Prostate gland (tissue), 2 donors: ENCODE results near the gene CACNA1E.

Experiments
- CTCF ChIP-seq, 4 experiments: fragments of 200-600 bp in 2 of 4; fragments of 450-650 bp in 2 of 4; sonication (generic) in 2 of 4; IDR thresholded peaks; 1 replicate in 3 of 4; 2 replicates in 1 of 4; pipeline ENCODE4 v1.5.1; 2016 to 2019; ENCODE audit warnings: antibody characterized with exemption in 4 of 4, mild to moderate bottlenecking in 2 of 4, moderate library complexity in 2 of 4
- POLR2AphosphoS5 ChIP-seq: sonication (generic); formaldehyde crosslinking; IDR thresholded peaks from one replicate; pipeline ENCODE4 v1.6.1; 2017; ENCODE audit warnings: antibody characterized with exemption

GRCh38 chr1:181623850-181624249, 140.5 kb downstream of the CACNA1E start:
- no peak for TF ChIP-seq CTCF (IDR thresholded peaks at IDR 0.05)
- TF ChIP-seq POLR2AphosphoS5 = no peak
